GM12874 (cell line): ENCODE results near the gene EPHB4.

Experiments used
- CTCF ChIP-seq: IDR thresholded peaks from 2 replicates; pipeline ENCODE4 v1.5.1; 2011; ENCODE audit warnings: low read depth, mild to moderate bottlenecking, control low read depth, low read length, moderate library complexity; ENCODE audit not compliant: insufficient read depth

EPHB4 gene

GRCh38 chr7:100794741-100795140 lies 32.6 kb downstream of the EPHB4 start:
- TF ChIP-seq CTCF: no peak

DNA sequence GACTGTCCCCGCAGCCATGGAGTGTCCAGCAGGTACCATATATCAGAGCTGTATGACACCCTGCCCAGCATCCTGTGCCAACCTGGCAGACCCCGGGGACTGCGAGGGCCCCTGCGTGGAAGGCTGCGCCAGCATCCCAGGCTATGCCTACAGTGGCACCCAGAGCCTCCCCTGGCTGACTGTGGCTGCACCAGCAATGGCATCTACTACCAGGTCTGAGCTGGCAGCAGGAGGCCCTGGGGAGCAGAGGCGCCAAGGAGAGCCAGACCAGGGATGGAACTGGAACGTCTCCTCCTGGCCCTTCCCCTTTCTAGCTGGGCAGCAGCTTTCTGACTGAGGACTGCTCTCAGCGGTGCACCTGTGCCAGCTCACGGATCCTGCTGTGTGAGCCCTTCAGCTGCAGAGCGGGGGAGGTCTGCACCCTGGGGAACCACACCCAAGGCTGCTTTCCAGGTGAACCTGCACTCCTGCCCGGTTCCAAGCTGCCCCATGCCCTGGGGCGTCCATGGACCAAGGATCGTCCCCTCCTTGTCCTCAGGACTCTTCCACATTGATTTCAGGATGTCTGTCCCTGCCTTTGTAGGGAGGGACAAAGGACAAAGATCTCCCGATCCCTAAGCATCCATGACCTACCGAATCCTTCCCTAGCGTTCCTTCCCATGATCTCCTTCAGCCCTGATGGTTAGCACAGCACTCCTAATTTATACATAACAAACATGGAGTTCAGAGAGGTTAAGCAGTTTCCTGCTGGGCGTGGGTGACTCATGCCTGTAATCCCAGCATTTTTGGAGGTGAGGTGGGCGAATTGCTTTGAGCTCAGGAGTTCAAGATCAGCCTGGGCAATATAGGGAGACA lies 33.3 kb downstream of the EPHB4 start:
- no peak for TF ChIP-seq CTCF

- no peak for TF ChIP-seq CTCF
Observed at GRCh38 chr7:100791881-100792666, 35.2 kb downstream of the EPHB4 start.

DNA sequence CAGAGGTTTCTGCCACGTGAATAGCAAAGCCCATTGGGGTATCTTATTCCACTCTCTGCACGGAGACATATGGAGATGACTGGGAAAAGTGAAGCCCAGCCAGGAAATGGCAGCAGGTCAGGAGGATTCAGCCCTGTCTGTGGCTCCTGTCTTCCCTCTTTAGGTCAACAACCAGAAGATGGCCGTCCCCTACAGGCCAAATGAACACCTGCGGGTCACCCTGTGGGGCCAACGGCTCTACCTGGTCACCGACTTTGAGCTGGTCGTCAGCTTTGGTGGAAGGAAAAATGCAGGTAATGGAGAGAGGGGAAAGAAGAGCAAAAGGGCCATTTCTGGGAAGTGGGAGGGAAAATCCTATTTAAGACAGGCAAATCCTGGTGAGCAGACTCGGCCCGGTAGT lies 38.3 kb downstream of the EPHB4 start:
- TF ChIP-seq CTCF: 0 out of 2 replicates have a peak, but pooled peaks have one; percentile 17

DNA sequence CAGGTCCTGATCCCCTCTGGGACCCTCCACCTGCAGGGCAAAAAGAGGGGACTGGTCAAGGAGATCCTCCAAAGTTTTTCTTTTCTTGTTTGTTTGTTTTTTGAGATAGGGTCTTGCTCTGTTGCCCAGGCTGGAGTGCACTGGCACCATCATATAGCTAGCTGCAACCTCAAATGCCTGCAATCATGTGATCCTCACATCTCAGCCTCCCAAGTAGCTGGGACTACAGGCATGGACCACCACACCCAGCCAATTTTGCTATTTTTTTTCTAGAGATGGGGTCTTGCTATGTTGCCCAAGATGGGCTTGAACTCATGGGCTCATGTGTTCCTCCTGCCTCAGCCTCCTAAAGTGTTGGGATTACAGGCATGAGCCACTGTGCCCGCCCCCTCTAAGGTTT lies 41.0 kb downstream of the EPHB4 start:
- TF ChIP-seq CTCF: no peak

GRCh38 chr7:100785878-100786277 lies 41.4 kb downstream of the EPHB4 start:
- TF ChIP-seq CTCF: no peak

DNA sequence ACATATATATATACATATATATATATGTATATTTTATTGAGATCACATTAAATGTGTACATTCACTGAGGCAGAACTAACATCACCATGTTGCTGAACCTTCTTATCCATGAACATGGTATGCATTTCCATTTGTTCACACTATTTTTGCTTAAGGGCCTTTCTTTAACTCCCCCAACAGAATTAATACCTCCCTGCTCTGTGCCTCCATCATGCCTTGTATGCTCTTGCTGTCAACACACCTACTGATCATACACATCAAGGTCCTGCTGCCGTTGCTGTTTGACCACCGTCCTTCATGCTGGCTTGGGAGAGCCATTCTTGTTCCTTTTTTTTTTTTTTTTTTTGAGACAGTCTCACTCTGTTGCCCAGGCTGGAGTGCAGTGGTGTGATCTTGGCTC lies 43.5 kb downstream of the EPHB4 start:
- no peak for TF ChIP-seq CTCF
